Measurements from ENCODE around the gene QSER1.

GRCh38 chr11:32991898-32992297 is 99.3 kb downstream of the QSER1 start:
- TF ChIP-seq, protein P1, sequence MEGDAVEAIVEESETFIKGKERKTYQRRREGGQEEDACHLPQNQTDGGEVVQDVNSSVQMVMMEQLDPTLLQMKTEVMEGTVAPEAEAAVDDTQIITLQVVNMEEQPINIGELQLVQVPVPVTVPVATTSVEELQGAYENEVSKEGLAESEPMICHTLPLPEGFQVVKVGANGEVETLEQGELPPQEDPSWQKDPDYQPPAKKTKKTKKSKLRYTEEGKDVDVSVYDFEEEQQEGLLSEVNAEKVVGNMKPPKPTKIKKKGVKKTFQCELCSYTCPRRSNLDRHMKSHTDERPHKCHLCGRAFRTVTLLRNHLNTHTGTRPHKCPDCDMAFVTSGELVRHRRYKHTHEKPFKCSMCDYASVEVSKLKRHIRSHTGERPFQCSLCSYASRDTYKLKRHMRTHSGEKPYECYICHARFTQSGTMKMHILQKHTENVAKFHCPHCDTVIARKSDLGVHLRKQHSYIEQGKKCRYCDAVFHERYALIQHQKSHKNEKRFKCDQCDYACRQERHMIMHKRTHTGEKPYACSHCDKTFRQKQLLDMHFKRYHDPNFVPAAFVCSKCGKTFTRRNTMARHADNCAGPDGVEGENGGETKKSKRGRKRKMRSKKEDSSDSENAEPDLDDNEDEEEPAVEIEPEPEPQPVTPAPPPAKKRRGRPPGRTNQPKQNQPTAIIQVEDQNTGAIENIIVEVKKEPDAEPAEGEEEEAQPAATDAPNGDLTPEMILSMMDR (IDR thresholded peaks at IDR 0.05): no peak
- no peak for TF ChIP-seq POLR2A (IDR thresholded peaks at IDR 0.05)
